HG03457 (cell line): Measurements from ENCODE around the gene NKX6-2.
"Not testable (repeated sequence)": the region's sequence is repeated elsewhere in the genome, so short reads cannot be mapped to it uniquely, and the experiment has no call there.

Experiments used
- ATAC-seq: cut with Tn5 transposase; IDR thresholded peaks from one replicate; pipeline ENCODE4 v1.9.1; 2021; ENCODE audit warnings: moderate number of reproducible peaks; ENCODE audit not compliant: unreplicated experiment

Gene NKX6-2

GRCh38 chr10:132761395-132762060 is 24.4 kb downstream of the NKX6-2 start:
- ATAC-seq = no peak

GRCh38 chr10:132758865-132759264 is 27.1 kb downstream of the NKX6-2 start:
- no peak for ATAC-seq

- no peak for ATAC-seq
Observed at GRCh38 chr10:132757171-132757570, 28.8 kb downstream of the NKX6-2 start.

- no peak for ATAC-seq
Observed at GRCh38 chr10:132756591-132756990, 29.4 kb downstream of the NKX6-2 start.

GRCh38 chr10:132755166-132755711 is 30.7 kb downstream of the NKX6-2 start:
- ATAC-seq = no peak

- ATAC-seq = no peak
Observed at GRCh38 chr10:132754071-132754470, 31.9 kb downstream of the NKX6-2 start.

GRCh38 chr10:132753596-132753995 is 32.4 kb downstream of the NKX6-2 start:
- no peak for ATAC-seq

- no peak for ATAC-seq
Observed at GRCh38 chr10:132752961-132753360, 33.0 kb downstream of the NKX6-2 start.

GRCh38 chr10:132752378-132752777 is 33.6 kb downstream of the NKX6-2 start:
- no peak for ATAC-seq

GRCh38 chr10:132750936-132751335 is 35.0 kb downstream of the NKX6-2 start:
- no peak for ATAC-seq

GRCh38 chr10:132749371-132749795 is 36.6 kb downstream of the NKX6-2 start:
- ATAC-seq = no peak

- ATAC-seq = no peak
Observed at GRCh38 chr10:132748545-132749370, 37.2 kb downstream of the NKX6-2 start.

GRCh38 chr10:132748135-132748534 is 37.8 kb downstream of the NKX6-2 start:
- ATAC-seq = no peak

GRCh38 chr10:132746801-132747625 is 38.9 kb downstream of the NKX6-2 start:
- no peak for ATAC-seq

- ATAC-seq = no peak
Observed at GRCh38 chr10:132746386-132746785, 39.6 kb downstream of the NKX6-2 start.

- no peak for ATAC-seq
Observed at GRCh38 chr10:132745971-132746370, 40.0 kb downstream of the NKX6-2 start.

- no peak for ATAC-seq
Observed at GRCh38 chr10:132745511-132745910, 40.4 kb downstream of the NKX6-2 start.

- ATAC-seq = no peak
Observed at GRCh38 chr10:132744839-132745238, 41.1 kb downstream of the NKX6-2 start.

GRCh38 chr10:132743925-132744490 is 41.9 kb downstream of the NKX6-2 start:
- no peak for ATAC-seq

- not testable (repeated sequence) for ATAC-seq
Observed at GRCh38 chr10:132743196-132743924, 42.6 kb downstream of the NKX6-2 start.
